K562 (cell line): ENCODE data around the gene MEAF6. TPM values are rescaled to one million over a fixed set of nuclear protein-coding genes. Genes with fewer than 3 reads are reported as not detected.
A peak's percentile ranks its signal among the peaks of the same experiment; 100 is the strongest.

ENCODE experiments used
- CBX5 ChIP-seq: IDR thresholded peaks from 2 replicates; pipeline ENCODE4 v1.6.1; 2014; ENCODE audit warnings: low read depth, borderline replicate concordance
- CHD2 ChIP-seq: IDR thresholded peaks from 2 replicates; pipeline ENCODE4 v1.6.1; 2011; ENCODE audit warnings: low read depth, low read length
- DMBX1 ChIP-seq: fragments of 250-450 bp; sonication (Bioruptor Pico); IDR thresholded peaks from 2 replicates; pipeline ENCODE4 v1.8.0; 2022; ENCODE audit warnings: inconsistent platforms, mild to moderate bottlenecking, moderate library complexity, borderline replicate concordance
- EP400 ChIP-seq: fragments of 450-650 bp; IDR thresholded peaks from 2 replicates; pipeline ENCODE4 v1.6.1; 2017; ENCODE audit warnings: antibody characterized with exemption, mild to moderate bottlenecking, moderate library complexity
- ETS2 ChIP-seq: IDR thresholded peaks from 2 replicates; pipeline ENCODE4 v1.6.1; 2016; ENCODE audit warnings: borderline replicate concordance, missing genetic modification characterization, mild to moderate bottlenecking, moderate library complexity, missing compliant biosample characterization; ENCODE audit not compliant: poor library complexity, severe bottlenecking
- GATAD2B ChIP-seq: fragments of 450-650 bp; IDR thresholded peaks from 2 replicates; pipeline ENCODE4 v1.6.1; 2017; ENCODE audit warnings: mild to moderate bottlenecking, borderline replicate concordance
- ILK ChIP-seq: fragments of 450-650 bp; IDR thresholded peaks from 2 replicates; pipeline ENCODE4 v1.6.1; 2016; ENCODE audit warnings: missing genetic modification characterization, low read depth, mild to moderate bottlenecking, missing compliant biosample characterization, moderate library complexity, borderline replicate concordance
- JUN ChIP-seq, 2 experiments: sonication (generic) in 1 of 2; formaldehyde crosslinking in 1 of 2; IDR thresholded peaks; 2 replicates each; pipeline versions ENCODE4 v1.6.1 to v1.8.0; 2012 to 2022; ENCODE audit warnings: borderline replicate concordance in 2 of 2, mild to moderate bottlenecking in 2 of 2, improper control_type of control experiment in 1 of 2, low read depth in 1 of 2, low read length in 1 of 2, missing genetic modification reagents in 1 of 2
- KLF13 ChIP-seq: fragments of 450-650 bp; IDR thresholded peaks from 2 replicates; pipeline ENCODE4 v1.6.1; 2016; ENCODE audit warnings: missing genetic modification characterization, low read depth, mild to moderate bottlenecking, missing compliant biosample characterization, moderate library complexity, borderline replicate concordance
- MAZ ChIP-seq, 2 experiments: fragments of 450-650 bp in 1 of 2; sonication (generic) in 1 of 2; formaldehyde crosslinking; IDR thresholded peaks in 1 of 2; conservative IDR thresholded peaks in 1 of 2; 2 replicates each; pipeline versions ENCODE4 v1.4.0 to v1.5.0; 2020; ENCODE audit warnings: mild to moderate bottlenecking in 1 of 2, missing genetic modification reagents in 1 of 2
- POLR2A ChIP-seq: fragments of 450-650 bp; conservative IDR thresholded peaks from 2 replicates; pipeline ENCODE4 v1.6.1; 2016
- TCF7L2 ChIP-seq: fragments of 150-350 bp; IDR thresholded peaks from 2 replicates; pipeline ENCODE4 v1.6.1; 2016; ENCODE audit warnings: low read depth, mild to moderate bottlenecking, low read length, moderate library complexity
- ZNF140 ChIP-seq: fragments of 250-450 bp; sonication (Bioruptor Pico); IDR thresholded peaks from 2 replicates; pipeline ENCODE4 v1.8.0; 2021; ENCODE audit warnings: moderate library complexity, mild to moderate bottlenecking, inconsistent platforms
- ZNF77 ChIP-seq: fragments of 250-450 bp; sonication (Bioruptor Pico); IDR thresholded peaks from 2 replicates; pipeline ENCODE4 v1.5.0; 2020
- polyA plus RNA-seq, 8 experiments: library from polyadenylated mRNA; depleted of rRNA in 4 of 8; stranded (reverse) in 5 of 8; unstranded in 3 of 8; fragments of >200 nt; fragmentation: Nextera tagmentation in 2 of 8; fragmentation: Illumina TruSeq in 1 of 8; extraction: Ambion mirVana in 2 of 8; extraction: Trizol in 1 of 8; gene quantifications; 2 replicates each; pipeline versions ENCODE4 v1.2.1 to v1.2.3, GENCODE V29; 2011 to 2014; ENCODE audit warnings: inconsistent platforms in 1 of 8, missing spikeins in 1 of 8
- total RNA-seq, 7 experiments: library from RNA; depleted of rRNA in 6 of 7; stranded (reverse); fragments of >200 nt in 6 of 7; fragmentation: Illumina TruSeq in 2 of 7; extraction: Trizol in 2 of 7; gene quantifications; 2 replicates each; pipeline versions ENCODE4 v1.2.1 to v1.2.3, GENCODE V29; 2011 to 2021; ENCODE audit warnings: low replicate concordance in 1 of 7
- TF ChIP-seq, protein P1 (sequence below), 3 experiments: fragments of 200-800 bp in 1 of 3; sonication (Bioruptor generic) in 1 of 3; sonication (generic) in 1 of 3; formaldehyde crosslinking in 1 of 3; IDR thresholded peaks; 2 replicates each; pipeline versions ENCODE4 v1.6.1 to v1.8.0; 2016 to 2022; ENCODE audit warnings: mild to moderate bottlenecking in 2 of 3, missing compliant biosample characterization in 2 of 3, missing genetic modification characterization in 2 of 3, missing genetic modification reagents in 1 of 3
- TF ChIP-seq, protein P2 (sequence below): sonication (generic); formaldehyde crosslinking; IDR thresholded peaks from 2 replicates; pipeline ENCODE4 v1.8.1; 2023; ENCODE audit warnings: missing genetic modification reagents, mild to moderate bottlenecking, borderline replicate concordance
- TF ChIP-seq, protein P3 (sequence below), 2 experiments: fragments of 200-800 bp in 1 of 2; sonication (Bioruptor generic) in 1 of 2; sonication (generic) in 1 of 2; formaldehyde crosslinking in 1 of 2; IDR thresholded peaks in 1 of 2; conservative IDR thresholded peaks in 1 of 2; 2 replicates each; pipeline versions ENCODE4 v1.5.0 to v1.6.1; 2016 to 2020; ENCODE audit warnings: missing compliant biosample characterization in 1 of 2, missing genetic modification characterization in 1 of 2, missing genetic modification reagents in 1 of 2
- TF ChIP-seq, protein P4 (sequence below): fragments of 450-650 bp; formaldehyde crosslinking; IDR thresholded peaks from 2 replicates; pipeline ENCODE4 v1.4.0; 2022; ENCODE audit warnings: missing genetic modification characterization

MEAF6 gene
- total and polyA plus RNA-seq, 9 of the 15 experiments (the other 6 are each of a cell fraction or from before 2014, with no cell fraction given): 55.0 to 151 (median 92.3) TPM

DNA sequence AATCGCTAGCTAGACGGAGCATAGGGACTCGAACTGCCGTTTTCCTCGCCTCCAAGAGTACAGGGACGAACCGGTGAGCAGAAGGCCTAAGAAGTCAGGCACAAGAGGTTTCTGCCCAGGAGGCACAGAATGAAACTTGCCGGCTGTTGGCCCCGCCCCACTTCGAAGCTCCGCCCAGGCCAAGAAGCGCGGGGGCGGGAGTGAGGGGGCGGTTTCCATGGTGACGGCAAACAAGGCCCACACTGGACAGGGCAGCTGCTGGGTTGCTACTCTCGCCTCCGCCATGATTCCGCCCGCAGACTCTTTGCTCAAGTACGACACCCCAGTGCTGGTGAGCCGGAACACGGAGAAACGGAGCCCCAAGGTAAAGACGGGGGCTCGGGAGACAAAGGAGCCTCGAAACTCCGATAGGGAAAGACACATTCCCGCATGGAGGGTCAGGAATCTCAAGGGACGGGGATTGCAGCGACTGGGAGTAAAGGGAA lies 42.2 kb upstream of the MEAF6 start, which contains the start of gene DNALI1 (continued):
- TF ChIP-seq, protein P1, sequence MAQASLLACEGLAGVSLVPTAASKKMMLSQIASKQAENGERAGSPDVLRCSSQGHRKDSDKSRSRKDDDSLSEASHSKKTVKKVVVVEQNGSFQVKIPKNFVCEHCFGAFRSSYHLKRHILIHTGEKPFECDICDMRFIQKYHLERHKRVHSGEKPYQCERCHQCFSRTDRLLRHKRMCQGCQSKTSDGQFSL (CRISPR knock-in tag; IDR thresholded peaks at IDR 0.05): no peak
- TF ChIP-seq, protein P1 (tag; IDR thresholded peaks at IDR 0.05): no peak
- no peak for TF ChIP-seq KLF13 (tag)
- TF ChIP-seq ZNF140 (CRISPR knock-in tag): no peak
- TF ChIP-seq, protein P2, sequence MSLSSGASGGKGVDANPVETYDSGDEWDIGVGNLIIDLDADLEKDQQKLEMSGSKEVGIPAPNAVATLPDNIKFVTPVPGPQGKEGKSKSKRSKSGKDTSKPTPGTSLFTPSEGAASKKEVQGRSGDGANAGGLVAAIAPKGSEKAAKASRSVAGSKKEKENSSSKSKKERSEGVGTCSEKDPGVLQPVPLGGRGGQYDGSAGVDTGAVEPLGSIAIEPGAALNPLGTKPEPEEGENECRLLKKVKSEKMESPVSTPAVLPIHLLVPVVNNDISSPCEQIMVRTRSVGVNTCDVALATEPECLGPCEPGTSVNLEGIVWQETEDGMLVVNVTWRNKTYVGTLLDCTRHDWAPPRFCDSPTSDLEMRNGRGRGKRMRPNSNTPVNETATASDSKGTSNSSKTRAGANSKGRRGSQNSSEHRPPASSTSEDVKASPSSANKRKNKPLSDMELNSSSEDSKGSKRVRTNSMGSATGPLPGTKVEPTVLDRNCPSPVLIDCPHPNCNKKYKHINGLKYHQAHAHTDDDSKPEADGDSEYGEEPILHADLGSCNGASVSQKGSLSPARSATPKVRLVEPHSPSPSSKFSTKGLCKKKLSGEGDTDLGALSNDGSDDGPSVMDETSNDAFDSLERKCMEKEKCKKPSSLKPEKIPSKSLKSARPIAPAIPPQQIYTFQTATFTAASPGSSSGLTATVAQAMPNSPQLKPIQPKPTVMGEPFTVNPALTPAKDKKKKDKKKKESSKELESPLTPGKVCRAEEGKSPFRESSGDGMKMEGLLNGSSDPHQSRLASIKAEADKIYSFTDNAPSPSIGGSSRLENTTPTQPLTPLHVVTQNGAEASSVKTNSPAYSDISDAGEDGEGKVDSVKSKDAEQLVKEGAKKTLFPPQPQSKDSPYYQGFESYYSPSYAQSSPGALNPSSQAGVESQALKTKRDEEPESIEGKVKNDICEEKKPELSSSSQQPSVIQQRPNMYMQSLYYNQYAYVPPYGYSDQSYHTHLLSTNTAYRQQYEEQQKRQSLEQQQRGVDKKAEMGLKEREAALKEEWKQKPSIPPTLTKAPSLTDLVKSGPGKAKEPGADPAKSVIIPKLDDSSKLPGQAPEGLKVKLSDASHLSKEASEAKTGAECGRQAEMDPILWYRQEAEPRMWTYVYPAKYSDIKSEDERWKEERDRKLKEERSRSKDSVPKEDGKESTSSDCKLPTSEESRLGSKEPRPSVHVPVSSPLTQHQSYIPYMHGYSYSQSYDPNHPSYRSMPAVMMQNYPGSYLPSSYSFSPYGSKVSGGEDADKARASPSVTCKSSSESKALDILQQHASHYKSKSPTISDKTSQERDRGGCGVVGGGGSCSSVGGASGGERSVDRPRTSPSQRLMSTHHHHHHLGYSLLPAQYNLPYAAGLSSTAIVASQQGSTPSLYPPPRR (CRISPR knock-in tag): no peak
- TF ChIP-seq, protein P3, sequence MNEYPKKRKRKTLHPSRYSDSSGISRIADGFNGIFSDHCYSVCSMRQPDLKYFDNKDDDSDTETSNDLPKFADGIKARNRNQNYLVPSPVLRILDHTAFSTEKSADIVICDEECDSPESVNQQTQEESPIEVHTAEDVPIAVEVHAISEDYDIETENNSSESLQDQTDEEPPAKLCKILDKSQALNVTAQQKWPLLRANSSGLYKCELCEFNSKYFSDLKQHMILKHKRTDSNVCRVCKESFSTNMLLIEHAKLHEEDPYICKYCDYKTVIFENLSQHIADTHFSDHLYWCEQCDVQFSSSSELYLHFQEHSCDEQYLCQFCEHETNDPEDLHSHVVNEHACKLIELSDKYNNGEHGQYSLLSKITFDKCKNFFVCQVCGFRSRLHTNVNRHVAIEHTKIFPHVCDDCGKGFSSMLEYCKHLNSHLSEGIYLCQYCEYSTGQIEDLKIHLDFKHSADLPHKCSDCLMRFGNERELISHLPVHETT (CRISPR knock-in tag; conservative IDR thresholded peaks at IDR 0.05 in 1 of 2, IDR thresholded peaks at IDR 0.05 in 1 of 2): no peak
- no peak for TF ChIP-seq CHD2
- TF ChIP-seq ZNF77 (CRISPR knock-in tag): no peak
- no peak for TF ChIP-seq ILK
- TF ChIP-seq CBX5: no peak
- TF ChIP-seq DMBX1: no peak
- TF ChIP-seq EP400: 0 out of 2 replicates have a peak, but pooled peaks have one; percentile 16
- no peak for TF ChIP-seq GATAD2B
- TF ChIP-seq POLR2A: peak; percentile 68
- 0 out of 4 replicates have a peak, but pooled peaks of 1 of the 2 experiments have one; percentile 30 for TF ChIP-seq MAZ (CRISPR knock-in tag; conservative IDR thresholded peaks at IDR 0.05 in 1 of 2, IDR thresholded peaks at IDR 0.05 in 1 of 2)
- no peak for TF ChIP-seq JUN (IDR thresholded peaks at IDR 0.05; ENCODE audit: borderline replicate concordance, low read depth, low read length)
- TF ChIP-seq JUN (CRISPR knock-in tag; IDR thresholded peaks at IDR 0.05; ENCODE audit: borderline replicate concordance): no peak
- no peak for TF ChIP-seq ETS2 (tag)
- TF ChIP-seq, protein P4, sequence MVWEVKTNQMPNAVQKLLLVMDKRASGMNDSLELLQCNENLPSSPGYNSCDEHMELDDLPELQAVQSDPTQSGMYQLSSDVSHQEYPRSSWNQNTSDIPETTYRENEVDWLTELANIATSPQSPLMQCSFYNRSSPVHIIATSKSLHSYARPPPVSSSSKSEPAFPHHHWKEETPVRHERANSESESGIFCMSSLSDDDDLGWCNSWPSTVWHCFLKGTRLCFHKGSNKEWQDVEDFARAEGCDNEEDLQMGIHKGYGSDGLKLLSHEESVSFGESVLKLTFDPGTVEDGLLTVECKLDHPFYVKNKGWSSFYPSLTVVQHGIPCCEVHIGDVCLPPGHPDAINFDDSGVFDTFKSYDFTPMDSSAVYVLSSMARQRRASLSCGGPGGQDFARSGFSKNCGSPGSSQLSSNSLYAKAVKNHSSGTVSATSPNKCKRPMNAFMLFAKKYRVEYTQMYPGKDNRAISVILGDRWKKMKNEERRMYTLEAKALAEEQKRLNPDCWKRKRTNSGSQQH: no peak
- no peak for TF ChIP-seq TCF7L2
